Large intestine (tissue), 12 donors: ENCODE measurements around the gene C12orf57. TPM values are rescaled to one million over a fixed set of nuclear protein-coding genes. Genes with fewer than 3 reads are reported as not detected.
A peak's percentile ranks its signal among the peaks of the same experiment; 100 is the strongest.

Experiments used
- DNase-seq, 2 donors: peaks; one replicate each; pipeline versions ENCODE4 v3.0.0 to v3.0.0-alpha.2; 2013
- H3K27ac ChIP-seq: one replicate; pipeline ENCODE4 v1.5.1; 2013; ENCODE audit warnings: low read length
- H3K27me3 ChIP-seq: 2 replicates; pipeline ENCODE4 v1.6.1; 2013; ENCODE audit warnings: low read length; ENCODE audit not compliant: control insufficient read depth, insufficient read depth
- H3K36me3 ChIP-seq: 2 replicates; pipeline ENCODE4 v1.6.1; 2013; ENCODE audit warnings: low read length; ENCODE audit not compliant: control insufficient read depth, insufficient read depth
- H3K4me1 ChIP-seq: one replicate; pipeline ENCODE4 v1.6.1; 2013; ENCODE audit warnings: low read length; ENCODE audit not compliant: control insufficient read depth, insufficient read depth
- H3K4me3 ChIP-seq: one replicate; pipeline ENCODE4 v1.5.1; 2013; ENCODE audit warnings: low read length
- H3K9me3 ChIP-seq: one replicate; pipeline ENCODE4 v1.6.1; 2013; ENCODE audit warnings: mild to moderate bottlenecking, low read depth, low read length, moderate library complexity; ENCODE audit not compliant: control insufficient read depth
- WGBS: methylation state at CpG from one replicate; pipeline ENCODE4 v1.1.5; 2013; ENCODE audit warnings: low lambda C conversion rate; ENCODE audit not compliant: insufficient coverage; 5-methylcytosine and 5-hydroxymethylcytosine counted together
- long read RNA-seq, 11 donors: transcript quantifications; one replicate each; lab custom pipeline, GENCODE V29; 2026
- polyA plus RNA-seq: library from polyadenylated mRNA; unstranded; fragments of 120-200 nt; gene quantifications from one replicate; pipeline ENCODE4 v1.2.1, GENCODE V29; 2013

C12orf57 gene, protein sequence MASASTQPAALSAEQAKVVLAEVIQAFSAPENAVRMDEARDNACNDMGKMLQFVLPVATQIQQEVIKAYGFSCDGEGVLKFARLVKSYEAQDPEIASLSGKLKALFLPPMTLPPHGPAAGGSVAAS
- 141 TPM for polyA plus RNA-seq
- long read RNA-seq, donor 1, transcript C12orf57-201 (3 exons, 560 nt), result major isoform, 37 of 43 reads
- long read RNA-seq, donor 1, partial matches to known transcripts, result 0 of 43 reads
- long read RNA-seq, donor 1, other reads (novel, unspliced or antisense), result 0 of 43 reads
- long read RNA-seq, donor 2, transcript C12orf57-202 (3 exons, 662 nt), result minor isoform, 10 of 87 reads
- long read RNA-seq, donor 2, transcript C12orf57-201 (3 exons, 560 nt), result major isoform, 64 of 87 reads
- long read RNA-seq, donor 2, partial matches to known transcripts, result 13 of 87 reads
- long read RNA-seq, donor 2, other reads (novel, unspliced or antisense), result 0 of 87 reads
- long read RNA-seq, donor 3, result 0 reads
- long read RNA-seq, donor 4, transcript C12orf57-201 (3 exons, 560 nt), result major isoform, 11 of 14 reads
- long read RNA-seq, donor 4, partial matches to known transcripts, result 0 of 14 reads
- long read RNA-seq, donor 4, other reads (novel, unspliced or antisense), result 0 of 14 reads
- long read RNA-seq, donor 5, transcript C12orf57-201 (3 exons, 560 nt), result major isoform, 70 of 93 reads
- long read RNA-seq, donor 5, transcript C12orf57-202 (3 exons, 662 nt), result minor isoform, 18 of 93 reads
- long read RNA-seq, donor 5, partial matches to known transcripts, result 5 of 93 reads
- long read RNA-seq, donor 5, other reads (novel, unspliced or antisense), result 0 of 93 reads
- long read RNA-seq, donor 6, transcript C12orf57-201 (3 exons, 560 nt), result major isoform, 50 of 74 reads
- long read RNA-seq, donor 6, transcript C12orf57-206 (2 exons, 980 nt), result minor isoform, 5 of 74 reads
- long read RNA-seq, donor 6, partial matches to known transcripts, result 12 of 74 reads
- long read RNA-seq, donor 6, other reads (novel, unspliced or antisense), result 0 of 74 reads
- long read RNA-seq, donor 7, transcript C12orf57-202 (3 exons, 662 nt), result minor isoform, 16 of 80 reads
- long read RNA-seq, donor 7, transcript C12orf57-201 (3 exons, 560 nt), result major isoform, 64 of 80 reads
- long read RNA-seq, donor 7, partial matches to known transcripts, result 0 of 80 reads
- long read RNA-seq, donor 7, other reads (novel, unspliced or antisense), result 0 of 80 reads
- long read RNA-seq, donor 8, transcript C12orf57-201 (3 exons, 560 nt), result major isoform, 110 of 144 reads
- long read RNA-seq, donor 8, transcript C12orf57-202 (3 exons, 662 nt), result minor isoform, 25 of 144 reads
- long read RNA-seq, donor 8, partial matches to known transcripts, result 6 of 144 reads
- long read RNA-seq, donor 8, other reads (novel, unspliced or antisense), result 0 of 144 reads
- long read RNA-seq, donor 9, transcript C12orf57-204 (3 exons, 551 nt), result minor isoform, 6 of 137 reads
- long read RNA-seq, donor 9, transcript C12orf57-201 (3 exons, 560 nt), result major isoform, 104 of 137 reads
- long read RNA-seq, donor 9, transcript C12orf57-202 (3 exons, 662 nt), result minor isoform, 18 of 137 reads
- long read RNA-seq, donor 9, partial matches to known transcripts, result 7 of 137 reads
- long read RNA-seq, donor 9, other reads (novel, unspliced or antisense), result 0 of 137 reads
- long read RNA-seq, donor 10, transcript C12orf57-202 (3 exons, 662 nt), result minor isoform, 16 of 86 reads
- long read RNA-seq, donor 10, transcript C12orf57-201 (3 exons, 560 nt), result major isoform, 68 of 86 reads
- long read RNA-seq, donor 10, partial matches to known transcripts, result 0 of 86 reads
- long read RNA-seq, donor 10, other reads (novel, unspliced or antisense), result 0 of 86 reads
- long read RNA-seq, donor 11, transcript C12orf57-201 (3 exons, 560 nt), result major isoform, 42 of 49 reads
- long read RNA-seq, donor 11, transcript C12orf57-202 (3 exons, 662 nt), result minor isoform, 7 of 49 reads
- long read RNA-seq, donor 11, partial matches to known transcripts, result 0 of 49 reads
- long read RNA-seq, donor 11, other reads (novel, unspliced or antisense), result 0 of 49 reads

DNA sequence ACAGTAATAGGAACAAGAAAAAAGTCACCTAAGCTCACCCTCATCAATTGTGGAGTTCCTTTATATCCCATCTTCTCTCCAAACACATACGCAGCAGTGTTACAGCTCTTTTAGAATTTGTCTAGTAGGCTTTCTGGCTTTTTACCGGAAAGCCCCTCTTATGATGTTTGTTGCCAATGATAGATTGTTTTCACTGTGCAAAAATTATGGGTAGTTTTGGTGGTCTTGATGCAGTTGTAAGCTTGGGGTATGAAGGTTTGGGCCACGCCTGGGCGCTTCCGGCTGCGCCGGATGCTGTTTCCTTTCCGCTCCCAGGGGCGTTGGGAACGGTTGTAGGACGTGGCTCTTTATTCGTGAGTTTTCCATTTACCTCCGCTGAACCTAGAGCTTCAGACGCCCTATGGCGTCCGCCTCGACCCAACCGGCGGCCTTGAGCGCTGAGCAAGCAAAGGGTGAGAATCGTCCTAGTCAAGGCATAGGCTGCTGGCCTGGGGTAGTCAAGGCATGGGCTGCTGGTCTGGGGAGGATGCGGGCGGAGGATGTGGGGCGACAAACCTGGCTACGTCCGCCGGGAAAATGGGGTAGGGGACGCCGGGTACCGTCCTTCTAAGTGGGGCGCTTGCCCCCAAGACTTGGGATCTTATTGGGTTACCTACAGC, at the start of gene C12orf57, which contains the start of gene RNU7-1:
Gene C12orf57, plus strand, starts transcription at position 301 of the 659 bp plus-strand sequence. Its CDS starts 100 bp downstream, at position 401.
Gene RNU7-1, plus strand, starts transcription at position 95 of the 659 bp plus-strand sequence.
- peak; percentile 92 to 95 for DNase-seq
- H3K4me1 ChIP-seq, result peaks cover 25% of the 10 kb centered on the region
- WGBS, result no CpG with 5 or more reads among the region's 31 CpGs
- H3K27me3 ChIP-seq, result no peaks in the 10 kb centered on the region
- peaks cover 31% of the 10 kb centered on the region for H3K36me3 ChIP-seq
- H3K9me3 ChIP-seq, result no peaks in the 10 kb centered on the region
- H3K27ac ChIP-seq, result peak within 1 kb of the TSS; percentile 98
- H3K4me3 ChIP-seq, result peak within 1 kb of the TSS; percentile 70

DNA sequence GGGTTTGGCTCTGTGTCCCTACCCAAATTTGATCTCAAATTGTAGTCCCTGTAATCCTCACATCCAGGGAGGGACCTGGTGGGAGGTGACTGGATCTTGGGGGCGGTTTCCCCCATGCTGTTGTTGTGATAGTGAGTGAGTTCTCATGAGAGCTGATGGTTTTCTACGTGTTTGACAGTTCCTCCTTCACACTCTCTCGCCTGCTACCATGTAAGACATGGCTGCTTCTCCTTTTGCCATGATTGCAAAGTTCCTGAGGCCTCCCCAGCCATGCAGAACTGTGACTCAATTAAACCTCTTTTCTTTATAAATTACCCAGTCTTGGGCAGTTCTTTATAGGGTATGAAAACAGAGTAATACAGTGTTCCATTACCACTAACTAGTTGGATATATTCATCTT, 49.5 kb upstream of the C12orf57 start:
- no CpG with 5 or more reads among the region's 3 CpGs for WGBS
- no peak overlapping the region for H3K4me3 ChIP-seq
- H3K9me3 ChIP-seq, result no peaks in the 10 kb centered on the region
- H3K27me3 ChIP-seq, result no peaks in the 10 kb centered on the region
- no peak overlapping the region for H3K27ac ChIP-seq
- H3K36me3 ChIP-seq, result no peaks in the 10 kb centered on the region
- DNase-seq, result no peak
- H3K4me1 ChIP-seq, result peaks cover 7% of the 10 kb centered on the region

DNA sequence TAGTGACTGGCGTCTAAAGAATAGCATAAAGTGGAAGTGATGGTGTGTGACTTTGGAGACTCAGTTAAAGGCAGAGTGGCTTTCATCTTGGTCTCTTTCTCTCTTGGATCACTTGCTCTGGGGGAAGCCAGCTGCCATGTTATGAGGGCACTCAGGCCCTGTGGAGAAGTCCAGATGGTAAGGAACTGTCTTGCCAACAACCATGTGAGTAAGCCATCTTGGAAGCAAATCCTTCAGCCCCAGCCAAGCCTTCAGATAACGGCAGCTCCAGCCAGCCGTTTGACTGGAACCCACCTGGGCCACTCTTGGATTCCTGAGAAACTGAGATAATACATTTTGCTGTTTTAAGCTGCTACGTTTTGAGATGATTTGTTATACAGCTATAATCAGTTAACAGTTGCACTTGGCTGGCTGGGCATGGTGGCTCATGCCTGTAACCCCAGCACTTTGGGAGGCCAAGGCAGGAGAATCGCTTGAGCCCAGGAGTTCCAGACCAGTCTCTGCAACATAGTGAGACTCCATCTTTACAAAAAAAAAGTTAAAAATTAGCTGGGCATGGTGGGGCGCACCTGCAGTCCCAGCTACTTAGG, 46.9 kb upstream of the C12orf57 start:
- Histone ChIP-seq H3K4me3 (no peak overlapping the region), H3K36me3 (no peaks in the 10 kb centered on the region), H3K27me3 (no peaks in the 10 kb centered on the region), H3K4me1 (peaks cover 4% of the 10 kb centered on the region), H3K27ac (no peak overlapping the region), H3K9me3 (no peaks in the 10 kb centered on the region)
- DNase-seq, result no peak
- WGBS, result 100% methylated on average over 1 of the region's 6 CpGs

DNA sequence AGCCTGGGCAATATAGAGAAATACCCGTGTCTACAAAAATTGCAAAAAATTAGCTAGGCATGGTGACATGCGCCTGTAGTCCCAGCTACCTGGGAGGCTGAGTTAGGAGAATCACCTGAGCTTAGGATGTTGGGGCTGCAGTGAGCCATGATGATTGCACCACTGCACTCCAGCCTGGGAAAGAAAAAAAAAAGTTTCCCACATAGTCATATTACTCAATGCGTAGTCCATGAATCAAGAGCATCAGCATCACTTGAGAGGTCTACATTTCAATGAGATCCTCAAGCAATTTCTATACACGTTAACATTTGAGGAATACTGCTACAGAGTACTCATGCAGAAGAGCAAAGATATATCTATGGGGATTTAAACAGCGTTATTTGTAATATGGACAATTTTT, 44.4 kb upstream of the C12orf57 start:
- H3K27me3 ChIP-seq, result no peaks in the 10 kb centered on the region
- no CpG with 5 or more reads among the region's 5 CpGs for WGBS
- H3K27ac ChIP-seq, result peak overlapping the region; percentile 42
- DNase-seq, result no peak
- no peak overlapping the region for H3K4me3 ChIP-seq
- H3K9me3 ChIP-seq, result no peaks in the 10 kb centered on the region
- H3K36me3 ChIP-seq, result no peaks in the 10 kb centered on the region
- peaks cover 8% of the 10 kb centered on the region for H3K4me1 ChIP-seq

DNA sequence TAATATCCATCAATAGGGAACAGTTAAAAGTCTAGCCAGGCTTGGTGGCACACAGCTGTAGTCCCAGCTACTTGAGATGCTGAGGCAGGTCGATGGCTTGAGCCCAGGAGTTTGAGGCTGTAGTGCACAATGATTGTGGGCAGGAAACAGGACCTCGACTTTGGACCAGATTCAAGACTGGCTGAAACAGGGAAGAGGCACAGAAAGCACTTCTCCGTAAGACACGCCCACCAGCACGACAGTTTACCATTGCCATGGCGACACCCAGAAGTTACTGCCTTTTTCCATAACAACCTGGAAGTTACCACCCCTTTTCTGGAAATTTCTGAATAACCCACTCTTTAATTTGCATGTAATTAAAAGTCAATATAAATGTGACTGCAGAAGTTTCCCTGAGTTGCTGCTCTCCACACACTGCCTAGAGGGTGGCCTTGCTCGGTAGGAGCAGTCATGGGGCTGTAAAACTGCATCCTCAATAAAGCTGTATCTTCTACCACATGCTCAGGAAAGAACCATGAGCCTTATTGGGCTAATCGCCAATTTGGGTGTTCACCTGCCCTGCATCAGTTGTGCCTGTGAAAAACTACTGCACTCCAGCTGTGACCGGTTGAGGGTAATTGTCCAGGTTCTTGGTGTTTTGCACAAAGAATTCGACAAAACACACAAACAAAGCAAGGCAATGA, 43.8 kb upstream of the C12orf57 start:
- no peaks in the 10 kb centered on the region for H3K27me3 ChIP-seq
- peaks cover 8% of the 10 kb centered on the region for H3K4me1 ChIP-seq
- H3K27ac ChIP-seq, result peak overlapping the region; percentile 42
- H3K36me3 ChIP-seq, result no peaks in the 10 kb centered on the region
- 100% methylated on average over 1 of the region's 10 CpGs for WGBS
- no peak overlapping the region for H3K4me3 ChIP-seq
- peak; percentile 78 to 89 for DNase-seq
- H3K9me3 ChIP-seq, result no peaks in the 10 kb centered on the region

DNA sequence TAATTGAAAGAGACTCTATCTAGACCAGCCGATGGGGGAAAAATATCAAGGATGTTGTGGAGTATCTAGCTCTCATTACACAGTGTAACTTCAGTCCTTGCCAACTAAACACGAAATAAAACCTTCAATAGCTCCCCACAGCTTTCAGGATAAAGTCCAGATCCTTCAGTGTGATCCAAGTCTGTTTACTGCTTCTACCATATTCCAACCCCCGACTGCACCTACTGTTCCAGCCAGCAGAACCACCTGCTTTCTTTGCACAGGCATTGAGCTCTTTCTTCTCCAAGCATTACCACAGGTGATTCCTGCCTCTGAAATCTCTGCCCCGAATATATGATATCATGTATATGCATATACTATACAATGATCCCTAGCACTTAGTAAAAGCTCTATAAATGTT, 41.4 kb upstream of the C12orf57 start:
- Histone ChIP-seq H3K27ac (no peak overlapping the region), H3K4me1 (peaks cover 13% of the 10 kb centered on the region), H3K4me3 (no peak overlapping the region), H3K27me3 (no peaks in the 10 kb centered on the region), H3K36me3 (peaks cover 6% of the 10 kb centered on the region), H3K9me3 (no peaks in the 10 kb centered on the region)
- DNase-seq, result peak in 1 of 2 donors; percentile 45
- no CpG with 5 or more reads among the region's 4 CpGs for WGBS

DNA sequence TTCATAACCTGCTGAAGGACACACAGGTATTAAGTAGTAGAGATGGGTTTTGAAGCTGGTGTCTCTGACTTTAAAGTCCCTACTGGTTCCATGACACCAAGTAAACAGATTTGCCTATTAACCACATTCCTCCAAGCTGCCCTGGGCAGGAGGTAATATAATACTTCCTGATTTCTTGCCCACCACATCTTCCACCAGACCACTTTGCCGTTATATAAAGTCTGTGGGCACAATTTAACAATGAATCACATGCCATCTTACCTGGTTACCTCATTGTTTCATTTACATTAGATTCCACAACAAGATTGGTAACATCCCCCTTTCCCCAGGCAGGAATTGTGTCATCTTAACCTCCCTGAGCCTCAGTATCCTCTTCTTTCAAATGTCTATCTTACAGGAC, 40.1 kb upstream of the C12orf57 start:
- no peak overlapping the region for H3K4me3 ChIP-seq
- peaks cover 7% of the 10 kb centered on the region for H3K36me3 ChIP-seq
- WGBS, result no CpG with 5 or more reads among the region's 1 CpG
- DNase-seq, result no peak
- no peaks in the 10 kb centered on the region for H3K9me3 ChIP-seq
- peaks cover 13% of the 10 kb centered on the region for H3K4me1 ChIP-seq
- no peak overlapping the region for H3K27ac ChIP-seq
- H3K27me3 ChIP-seq, result no peaks in the 10 kb centered on the region
